Measurements from ENCODE around the gene NFASC.

NFASC gene

GRCh38 chr1:205009670-205010069, 139.0 kb downstream of the NFASC start:
- no peak for DNase-seq (ENCODE audit: low spot score)

- no peak for DNase-seq (ENCODE audit: low spot score)
Measured at GRCh38 chr1:205012391-205013140, 141.9 kb downstream of the NFASC start.

GRCh38 chr1:205013683-205014367, 143.2 kb downstream of the NFASC start:
- DNase-seq (ENCODE audit: low spot score): peak; percentile 62

GRCh38 chr1:205014783-205015182, 144.1 kb downstream of the NFASC start:
- DNase-seq (ENCODE audit: low spot score): no peak

GRCh38 chr1:205015241-205015640, 144.6 kb downstream of the NFASC start:
- no peak for DNase-seq (ENCODE audit: low spot score)

- DNase-seq (ENCODE audit: low spot score): no peak
Measured at GRCh38 chr1:205016075-205016474, 145.4 kb downstream of the NFASC start.

GRCh38 chr1:205016584-205016983, 145.9 kb downstream of the NFASC start:
- DNase-seq (ENCODE audit: low spot score): no peak

- DNase-seq (ENCODE audit: low spot score): no peak
Measured at GRCh38 chr1:205017001-205017400, 146.3 kb downstream of the NFASC start.

- DNase-seq (ENCODE audit: low spot score): no peak
Measured at GRCh38 chr1:205017766-205018165, 147.1 kb downstream of the NFASC start.

GRCh38 chr1:205018381-205018780, 147.7 kb downstream of the NFASC start:
- DNase-seq (ENCODE audit: low spot score): no peak

GRCh38 chr1:205020466-205020865, 149.8 kb downstream of the NFASC start:
- DNase-seq (ENCODE audit: low spot score): no peak

GRCh38 chr1:205024679-205025078, 154.0 kb downstream of the NFASC start:
- no peak for DNase-seq (ENCODE audit: low spot score)

GRCh38 chr1:205025239-205025638, 154.6 kb downstream of the NFASC start:
- no peak for DNase-seq (ENCODE audit: low spot score)

GRCh38 chr1:205026181-205026580, 155.5 kb downstream of the NFASC start:
- DNase-seq (ENCODE audit: low spot score): no peak

GRCh38 chr1:205028390-205028789, 157.7 kb downstream of the NFASC start:
- no peak for DNase-seq (ENCODE audit: low spot score)

- no peak for DNase-seq (ENCODE audit: low spot score)
Measured at GRCh38 chr1:205028924-205029323, 158.3 kb downstream of the NFASC start.

- no peak for DNase-seq (ENCODE audit: low spot score)
Measured at GRCh38 chr1:205030241-205030640, 159.6 kb downstream of the NFASC start.

- no peak for DNase-seq (ENCODE audit: low spot score)
Measured at GRCh38 chr1:205030896-205031295, 160.2 kb downstream of the NFASC start.

- no peak for DNase-seq (ENCODE audit: low spot score)
Measured at GRCh38 chr1:205032508-205032907, 161.8 kb downstream of the NFASC start.

GRCh38 chr1:205037539-205037938, 166.9 kb downstream of the NFASC start:
- no peak for DNase-seq (ENCODE audit: low spot score)

GRCh38 chr1:205038132-205038786, 167.6 kb downstream of the NFASC start:
- no peak for DNase-seq (ENCODE audit: low spot score)

- DNase-seq (ENCODE audit: low spot score): no peak
Measured at GRCh38 chr1:205041001-205041715, 170.5 kb downstream of the NFASC start.

Measured in GM03348 (cell line).